HG02642 (cell line): ENCODE measurements around the gene NDUFV2.

Experiments
- ATAC-seq: cut with Tn5 transposase; IDR thresholded peaks from one replicate; pipeline ENCODE4 v1.9.1; 2021; ENCODE audit warnings: mild to moderate bottlenecking; ENCODE audit not compliant: unreplicated experiment, poor library complexity

Gene NDUFV2

GRCh38 chr18:9102508-9103375 is at the start of gene NDUFV2:
Gene NDUFV2, plus strand, starts transcription at chr18:9102699. Its CDS starts 45 bp downstream, at chr18:9102744.
- ATAC-seq = peak; percentile 94

- ATAC-seq = no peak
These were observed 48.7 kb upstream of the NDUFV2 start for GRCh38 chr18:9053814-9054213.

GRCh38 chr18:9055185-9055584 is 47.3 kb upstream of the NDUFV2 start:
- ATAC-seq = peak; percentile 53

GRCh38 chr18:9055626-9056025 is 46.9 kb upstream of the NDUFV2 start:
- ATAC-seq = no peak

- ATAC-seq = no peak
These were observed 44.9 kb upstream of the NDUFV2 start for GRCh38 chr18:9057646-9058045.

- ATAC-seq = no peak
These were observed 44.1 kb upstream of the NDUFV2 start for GRCh38 chr18:9058406-9058805.

- ATAC-seq = no peak
These were observed 40.1 kb upstream of the NDUFV2 start for GRCh38 chr18:9062418-9062751.

GRCh38 chr18:9065864-9066263 is 36.6 kb upstream of the NDUFV2 start:
- no peak for ATAC-seq

- peak; percentile 41 for ATAC-seq
These were observed 36.1 kb upstream of the NDUFV2 start for GRCh38 chr18:9066358-9066757.

GRCh38 chr18:9066817-9067306 is 35.6 kb upstream of the NDUFV2 start:
- peak; percentile 81 for ATAC-seq

GRCh38 chr18:9067823-9068222 is 34.7 kb upstream of the NDUFV2 start:
- ATAC-seq = no peak

GRCh38 chr18:9068346-9068745 is 34.2 kb upstream of the NDUFV2 start:
- no peak for ATAC-seq

GRCh38 chr18:9069601-9070000 is 32.9 kb upstream of the NDUFV2 start:
- no peak for ATAC-seq

- ATAC-seq = no peak
These were observed 32.3 kb upstream of the NDUFV2 start for GRCh38 chr18:9070212-9070611.

- ATAC-seq = no peak
These were observed 22.5 kb upstream of the NDUFV2 start for GRCh38 chr18:9079818-9080528.

GRCh38 chr18:9081940-9082339 is 20.6 kb upstream of the NDUFV2 start:
- ATAC-seq = no peak

- ATAC-seq = peak; percentile 87
These were observed 19.6 kb upstream of the NDUFV2 start for GRCh38 chr18:9082711-9083510.

GRCh38 chr18:9086015-9086414 is 16.5 kb upstream of the NDUFV2 start:
- ATAC-seq = no peak

- no peak for ATAC-seq
These were observed 15.9 kb upstream of the NDUFV2 start for GRCh38 chr18:9086624-9087023.

GRCh38 chr18:9087144-9087543 is 15.4 kb upstream of the NDUFV2 start:
- no peak for ATAC-seq

- ATAC-seq = no peak
These were observed 14.2 kb upstream of the NDUFV2 start for GRCh38 chr18:9088252-9088651.
